ENCODE data around the gene LPP. TPM values are rescaled to one million over a fixed set of nuclear protein-coding genes. Genes with fewer than 3 reads are reported as not detected.

Gene LPP
- total RNA-seq, 1 donor from 2014 or later: 222 TPM

DNA sequence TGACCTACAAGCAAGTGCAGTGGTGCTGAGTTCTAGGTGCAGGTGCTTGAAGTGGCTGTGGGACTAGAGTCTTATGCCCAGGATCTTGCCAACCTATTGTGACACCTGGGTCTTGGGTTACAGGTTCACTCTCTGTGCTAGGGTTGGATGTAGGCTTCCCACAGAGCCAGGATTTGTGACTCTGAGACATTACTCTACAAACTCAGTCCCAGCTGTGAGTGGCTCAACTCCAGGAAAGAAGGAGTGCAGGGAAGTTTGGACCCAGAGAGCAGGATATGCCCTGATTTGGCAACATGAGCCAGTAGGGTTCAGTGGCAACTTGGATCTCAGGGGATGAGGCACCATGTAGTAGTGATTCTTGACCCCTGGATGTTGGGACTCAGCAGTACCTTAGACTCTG lies 182.2 kb downstream of the LPP start:
- peaks cover 8% of the 10 kb centered on the region for H3K4me1 ChIP-seq (ENCODE audit: insufficient read depth, low read length)
- no peak overlapping the region for H2AFZ ChIP-seq (ENCODE audit: low read depth, low read length)
- no peak overlapping the region for H3K9ac ChIP-seq (ENCODE audit: low read length)
- TF ChIP-seq, protein P1, sequence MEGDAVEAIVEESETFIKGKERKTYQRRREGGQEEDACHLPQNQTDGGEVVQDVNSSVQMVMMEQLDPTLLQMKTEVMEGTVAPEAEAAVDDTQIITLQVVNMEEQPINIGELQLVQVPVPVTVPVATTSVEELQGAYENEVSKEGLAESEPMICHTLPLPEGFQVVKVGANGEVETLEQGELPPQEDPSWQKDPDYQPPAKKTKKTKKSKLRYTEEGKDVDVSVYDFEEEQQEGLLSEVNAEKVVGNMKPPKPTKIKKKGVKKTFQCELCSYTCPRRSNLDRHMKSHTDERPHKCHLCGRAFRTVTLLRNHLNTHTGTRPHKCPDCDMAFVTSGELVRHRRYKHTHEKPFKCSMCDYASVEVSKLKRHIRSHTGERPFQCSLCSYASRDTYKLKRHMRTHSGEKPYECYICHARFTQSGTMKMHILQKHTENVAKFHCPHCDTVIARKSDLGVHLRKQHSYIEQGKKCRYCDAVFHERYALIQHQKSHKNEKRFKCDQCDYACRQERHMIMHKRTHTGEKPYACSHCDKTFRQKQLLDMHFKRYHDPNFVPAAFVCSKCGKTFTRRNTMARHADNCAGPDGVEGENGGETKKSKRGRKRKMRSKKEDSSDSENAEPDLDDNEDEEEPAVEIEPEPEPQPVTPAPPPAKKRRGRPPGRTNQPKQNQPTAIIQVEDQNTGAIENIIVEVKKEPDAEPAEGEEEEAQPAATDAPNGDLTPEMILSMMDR (IDR thresholded peaks at IDR 0.05; ENCODE audit: insufficient read depth, low read depth, low read length): no peak
- TF ChIP-seq EZH2 (IDR thresholded peaks at IDR 0.05; ENCODE audit: insufficient read depth, low read length): no peak
- H3K36me3 ChIP-seq (ENCODE audit: insufficient read depth, low read length): no peaks in the 10 kb centered on the region
- H3K4me2 ChIP-seq (ENCODE audit: low read length): no peak overlapping the region
- no peaks in the 10 kb centered on the region for H3K9me3 ChIP-seq (ENCODE audit: insufficient read depth, low read depth, low read length)
- no peak overlapping the region for H3K4me3 ChIP-seq (ENCODE audit: insufficient read depth, low read depth, low read length)
- no peak overlapping the region for H3K4me3 Mint-ChIP-seq (ENCODE audit: unreplicated experiment)
- no peak overlapping the region for H3K27ac ChIP-seq (ENCODE audit: low read depth, low read length)
- no peak for FAIRE-seq
- H3K79me2 ChIP-seq (ENCODE audit: insufficient read depth, low read length): peaks cover 99% of the 10 kb centered on the region
- no peak for DNase-seq (ENCODE audit: low read depth)
- peaks cover 35% of the 10 kb centered on the region for H3K4me1 Mint-ChIP-seq (ENCODE audit: low read depth, unreplicated experiment)
- H3K9me3 Mint-ChIP-seq (ENCODE audit: unreplicated experiment): no peaks in the 10 kb centered on the region
- peaks cover 1% of the 10 kb centered on the region for H3K36me3 Mint-ChIP-seq (ENCODE audit: low read depth, unreplicated experiment)
- H3K27me3 ChIP-seq (ENCODE audit: insufficient read depth, low read length): no peaks in the 10 kb centered on the region
- H3K27me3 Mint-ChIP-seq (ENCODE audit: low read depth, unreplicated experiment): no peaks in the 10 kb centered on the region
- H3K27ac Mint-ChIP-seq (ENCODE audit: unreplicated experiment): no peak overlapping the region
- H4K20me1 ChIP-seq (ENCODE audit: insufficient read depth, low read length): peaks cover 56% of the 10 kb centered on the region

DNA sequence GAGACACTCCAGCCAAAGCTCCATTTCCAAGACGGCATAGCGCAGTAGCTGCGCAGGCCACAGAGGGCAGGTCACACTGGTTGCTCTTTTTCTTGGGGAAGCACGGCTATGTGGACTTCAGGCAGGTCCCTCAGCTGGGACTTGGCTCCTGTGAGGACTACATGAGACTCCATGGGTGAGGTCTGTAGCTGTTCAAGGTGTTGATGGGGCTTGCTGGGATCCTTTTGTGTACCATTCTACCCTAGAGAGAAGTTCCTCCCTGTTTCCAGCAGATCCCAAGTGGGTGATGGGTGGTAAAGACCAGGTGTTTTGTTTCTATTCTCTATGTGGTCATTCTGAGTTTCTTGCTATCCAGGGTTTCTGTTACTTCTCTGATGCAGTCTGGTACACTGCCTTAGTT lies 183.3 kb downstream of the LPP start:
- Mint-ChIP-seq H3K36me3 (ENCODE audit: low read depth, unreplicated experiment) (peaks cover 1% of the 10 kb centered on the region), H3K4me1 (ENCODE audit: low read depth, unreplicated experiment) (peaks cover 35% of the 10 kb centered on the region), H3K27me3 (ENCODE audit: low read depth, unreplicated experiment) (no peaks in the 10 kb centered on the region), H3K9me3 (ENCODE audit: unreplicated experiment) (no peaks in the 10 kb centered on the region), H3K4me3 (ENCODE audit: unreplicated experiment) (no peak overlapping the region), H3K27ac (ENCODE audit: unreplicated experiment) (peak overlapping the region; percentile 21)
- no peaks in the 10 kb centered on the region for H3K9me3 ChIP-seq (ENCODE audit: insufficient read depth, low read depth, low read length)
- no peak overlapping the region for H3K9ac ChIP-seq (ENCODE audit: low read length)
- no peak overlapping the region for H2AFZ ChIP-seq (ENCODE audit: low read depth, low read length)
- no peak for DNase-seq (ENCODE audit: low read depth)
- peaks cover 100% of the 10 kb centered on the region for H3K79me2 ChIP-seq (ENCODE audit: insufficient read depth, low read length)
- TF ChIP-seq, protein P1 (IDR thresholded peaks at IDR 0.05; ENCODE audit: insufficient read depth, low read depth, low read length): no peak
- no peak for TF ChIP-seq EZH2 (IDR thresholded peaks at IDR 0.05; ENCODE audit: insufficient read depth, low read length)
- peaks cover 52% of the 10 kb centered on the region for H4K20me1 ChIP-seq (ENCODE audit: insufficient read depth, low read length)
- FAIRE-seq: no peak
- H3K27me3 ChIP-seq (ENCODE audit: insufficient read depth, low read length): no peaks in the 10 kb centered on the region
- H3K4me3 ChIP-seq (ENCODE audit: insufficient read depth, low read depth, low read length): no peak overlapping the region
- H3K4me1 ChIP-seq (ENCODE audit: insufficient read depth, low read length): peaks cover 8% of the 10 kb centered on the region
- H3K27ac ChIP-seq (ENCODE audit: low read depth, low read length): no peak overlapping the region
- no peaks in the 10 kb centered on the region for H3K36me3 ChIP-seq (ENCODE audit: insufficient read depth, low read length)
- H3K4me2 ChIP-seq (ENCODE audit: low read length): no peak overlapping the region

DNA sequence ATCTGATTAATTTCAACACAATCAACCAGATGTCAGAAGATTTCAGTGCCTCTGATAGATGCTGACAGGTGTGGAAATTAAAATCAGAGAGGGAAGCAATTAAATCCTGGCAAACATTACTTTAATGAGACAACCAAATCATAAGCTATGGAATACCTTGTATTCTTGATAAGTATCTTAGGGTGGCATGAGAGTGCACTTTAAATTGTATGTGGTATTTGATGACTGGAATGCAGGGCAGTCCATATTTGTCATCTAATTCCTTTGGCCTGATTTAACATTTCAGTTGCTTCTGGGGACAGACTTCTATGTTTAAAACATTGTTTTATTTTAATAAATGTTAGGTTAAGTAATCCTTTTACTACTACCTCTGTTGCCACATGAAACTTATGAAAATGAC lies 184.1 kb downstream of the LPP start:
- no peak overlapping the region for H2AFZ ChIP-seq (ENCODE audit: low read depth, low read length)
- no peaks in the 10 kb centered on the region for H3K36me3 ChIP-seq (ENCODE audit: insufficient read depth, low read length)
- H3K27ac Mint-ChIP-seq (ENCODE audit: unreplicated experiment): no peak overlapping the region
- FAIRE-seq (peak; percentile 26), DNase-seq (ENCODE audit: low read depth) (peak; percentile 39)
- H3K79me2 ChIP-seq (ENCODE audit: insufficient read depth, low read length): peaks cover 100% of the 10 kb centered on the region
- H3K27me3 ChIP-seq (ENCODE audit: insufficient read depth, low read length): no peaks in the 10 kb centered on the region
- H3K4me2 ChIP-seq (ENCODE audit: low read length): peak overlapping the region; percentile 17
- no peak overlapping the region for H3K27ac ChIP-seq (ENCODE audit: low read depth, low read length)
- peaks cover 52% of the 10 kb centered on the region for H4K20me1 ChIP-seq (ENCODE audit: insufficient read depth, low read length)
- no peak overlapping the region for H3K9ac ChIP-seq (ENCODE audit: low read length)
- peaks cover 1% of the 10 kb centered on the region for H3K36me3 Mint-ChIP-seq (ENCODE audit: low read depth, unreplicated experiment)
- H3K4me1 ChIP-seq (ENCODE audit: insufficient read depth, low read length): peaks cover 8% of the 10 kb centered on the region
- no peaks in the 10 kb centered on the region for H3K9me3 ChIP-seq (ENCODE audit: insufficient read depth, low read depth, low read length)
- no peak overlapping the region for H3K4me3 ChIP-seq (ENCODE audit: insufficient read depth, low read depth, low read length)
- TF ChIP-seq, protein P1 (IDR thresholded peaks at IDR 0.05; ENCODE audit: insufficient read depth, low read depth, low read length): no peak
- TF ChIP-seq EZH2 (IDR thresholded peaks at IDR 0.05; ENCODE audit: insufficient read depth, low read length): no peak
- no peaks in the 10 kb centered on the region for H3K9me3 Mint-ChIP-seq (ENCODE audit: unreplicated experiment)
- peaks cover 35% of the 10 kb centered on the region for H3K4me1 Mint-ChIP-seq (ENCODE audit: low read depth, unreplicated experiment)
- H3K27me3 Mint-ChIP-seq (ENCODE audit: low read depth, unreplicated experiment): no peaks in the 10 kb centered on the region
- no peak overlapping the region for H3K4me3 Mint-ChIP-seq (ENCODE audit: unreplicated experiment)
